ENCODE measurements around the gene GAS5. TPM values are rescaled to one million over a fixed set of nuclear protein-coding genes. Genes with fewer than 3 reads are reported as not detected.

GAS5 gene
- total RNA-seq, 4 donors from 2014 or later = 91.9 to 138 (median 98.4) TPM

DNA sequence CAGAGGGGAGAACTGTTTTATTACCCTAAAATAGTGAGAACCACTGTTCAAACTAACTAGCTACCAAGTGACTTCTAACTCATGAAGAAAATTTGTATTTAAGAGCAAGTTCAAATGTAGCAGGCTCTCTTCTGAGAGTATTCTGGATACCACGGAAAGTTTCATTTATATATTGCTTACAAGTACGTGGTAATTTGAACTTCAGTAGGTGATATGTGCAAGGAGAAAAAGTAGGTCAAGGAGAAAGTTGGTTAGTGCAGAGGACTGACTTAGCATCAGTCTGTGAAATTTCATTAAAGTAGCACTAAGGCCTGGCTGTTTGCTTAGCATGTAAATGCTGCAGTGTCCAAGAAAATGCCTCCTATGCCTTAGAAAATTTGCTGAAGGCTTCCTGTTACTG lies 32.6 kb upstream of the GAS5 start:
- no peak for ATAC-seq
- Histone ChIP-seq H3K9me3 (no peaks in the 10 kb centered on the region), H3K4me3 (no peak overlapping the region), H3K4me1 (peaks cover 0 to 5% of the 10 kb centered on the region in 2 donors), H3K27me3 (no peaks in the 10 kb centered on the region), H3K27ac (no peak overlapping the region), H3K36me3 (no peaks in the 10 kb centered on the region)
- intact Hi-C loops (cut with DNase I; ENCODE audit: low total_unique reads) (no loop called here), in situ Hi-C loops (cut with MboI; ENCODE audit: low sequenced_read_pairs in 4 of 4) (no loop called here)
- no peak for DNase-seq
- no peak for TF ChIP-seq POLR2A (IDR thresholded peaks at IDR 0.05)
- TF ChIP-seq, protein P1, sequence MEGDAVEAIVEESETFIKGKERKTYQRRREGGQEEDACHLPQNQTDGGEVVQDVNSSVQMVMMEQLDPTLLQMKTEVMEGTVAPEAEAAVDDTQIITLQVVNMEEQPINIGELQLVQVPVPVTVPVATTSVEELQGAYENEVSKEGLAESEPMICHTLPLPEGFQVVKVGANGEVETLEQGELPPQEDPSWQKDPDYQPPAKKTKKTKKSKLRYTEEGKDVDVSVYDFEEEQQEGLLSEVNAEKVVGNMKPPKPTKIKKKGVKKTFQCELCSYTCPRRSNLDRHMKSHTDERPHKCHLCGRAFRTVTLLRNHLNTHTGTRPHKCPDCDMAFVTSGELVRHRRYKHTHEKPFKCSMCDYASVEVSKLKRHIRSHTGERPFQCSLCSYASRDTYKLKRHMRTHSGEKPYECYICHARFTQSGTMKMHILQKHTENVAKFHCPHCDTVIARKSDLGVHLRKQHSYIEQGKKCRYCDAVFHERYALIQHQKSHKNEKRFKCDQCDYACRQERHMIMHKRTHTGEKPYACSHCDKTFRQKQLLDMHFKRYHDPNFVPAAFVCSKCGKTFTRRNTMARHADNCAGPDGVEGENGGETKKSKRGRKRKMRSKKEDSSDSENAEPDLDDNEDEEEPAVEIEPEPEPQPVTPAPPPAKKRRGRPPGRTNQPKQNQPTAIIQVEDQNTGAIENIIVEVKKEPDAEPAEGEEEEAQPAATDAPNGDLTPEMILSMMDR (IDR thresholded peaks at IDR 0.05 in 4 of 5, conservative IDR thresholded peaks at IDR 0.05 in 1 of 5) = no peak

DNA sequence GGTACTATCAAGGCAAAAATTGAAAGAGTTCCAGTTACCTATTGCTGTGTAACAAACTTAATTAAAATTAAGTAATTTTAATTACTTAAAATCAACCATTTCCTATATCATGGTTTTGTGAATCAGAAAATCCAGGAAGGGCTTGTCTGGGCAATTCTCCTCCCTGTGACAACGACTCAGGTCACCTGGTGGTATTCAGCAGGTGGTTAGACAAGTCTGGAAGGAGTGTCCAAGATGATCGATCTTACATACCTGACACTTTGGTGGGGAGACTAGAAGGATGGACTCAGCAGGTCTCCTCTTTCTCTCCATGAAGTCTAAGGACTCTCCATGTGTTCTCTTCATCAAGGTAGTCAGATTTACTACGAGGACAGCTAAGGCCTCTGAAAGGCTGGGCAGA lies 26.4 kb upstream of the GAS5 start:
- no peak for ATAC-seq
- intact Hi-C loops (cut with DNase I; ENCODE audit: low total_unique reads) = no loop called here
- in situ Hi-C loops (cut with MboI; ENCODE audit: low sequenced_read_pairs in 4 of 4) = no loop called here
- H3K4me3 ChIP-seq = no peak overlapping the region
- DNase-seq = no peak
- H3K36me3 ChIP-seq = no peaks in the 10 kb centered on the region
- no peak overlapping the region for H3K27ac ChIP-seq
- H3K4me1 ChIP-seq = no peaks in the 10 kb centered on the region
- TF ChIP-seq, protein P1 (IDR thresholded peaks at IDR 0.05 in 4 of 5, conservative IDR thresholded peaks at IDR 0.05 in 1 of 5) = no peak
- TF ChIP-seq POLR2A (IDR thresholded peaks at IDR 0.05) = no peak
- no peaks in the 10 kb centered on the region for H3K27me3 ChIP-seq
- H3K9me3 ChIP-seq = no peaks in the 10 kb centered on the region

DNA sequence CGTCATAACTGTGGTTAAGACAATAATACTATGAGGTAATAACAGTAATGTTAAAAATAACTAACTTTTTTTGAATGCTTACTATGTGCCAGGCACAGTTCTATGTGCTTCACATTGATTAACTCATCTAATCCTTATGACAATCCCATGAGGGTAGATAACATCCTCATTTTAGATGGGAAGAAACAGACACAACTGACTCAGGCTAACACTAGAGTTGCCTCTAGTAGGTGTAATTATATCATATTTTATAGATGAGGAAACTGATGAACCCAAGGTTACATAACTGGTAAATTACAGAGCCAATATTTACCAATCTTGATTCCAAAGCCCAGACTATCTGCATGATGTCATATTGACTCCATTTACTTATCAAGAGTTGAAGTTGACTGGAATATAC lies 25.8 kb upstream of the GAS5 start:
- Histone ChIP-seq H3K4me3 (no peak overlapping the region), H3K27ac (no peak overlapping the region), H3K4me1 (no peaks in the 10 kb centered on the region), H3K9me3 (no peaks in the 10 kb centered on the region), H3K27me3 (no peaks in the 10 kb centered on the region), H3K36me3 (no peaks in the 10 kb centered on the region)
- intact Hi-C loops (cut with DNase I; ENCODE audit: low total_unique reads) = no loop called here
- DNase-seq (no peak), ATAC-seq (no peak)
- TF ChIP-seq POLR2A (IDR thresholded peaks at IDR 0.05) = no peak
- TF ChIP-seq, protein P1 (IDR thresholded peaks at IDR 0.05 in 4 of 5, conservative IDR thresholded peaks at IDR 0.05 in 1 of 5) = no peak
- in situ Hi-C loops (cut with MboI; ENCODE audit: low sequenced_read_pairs in 4 of 4) = no loop called here

DNA sequence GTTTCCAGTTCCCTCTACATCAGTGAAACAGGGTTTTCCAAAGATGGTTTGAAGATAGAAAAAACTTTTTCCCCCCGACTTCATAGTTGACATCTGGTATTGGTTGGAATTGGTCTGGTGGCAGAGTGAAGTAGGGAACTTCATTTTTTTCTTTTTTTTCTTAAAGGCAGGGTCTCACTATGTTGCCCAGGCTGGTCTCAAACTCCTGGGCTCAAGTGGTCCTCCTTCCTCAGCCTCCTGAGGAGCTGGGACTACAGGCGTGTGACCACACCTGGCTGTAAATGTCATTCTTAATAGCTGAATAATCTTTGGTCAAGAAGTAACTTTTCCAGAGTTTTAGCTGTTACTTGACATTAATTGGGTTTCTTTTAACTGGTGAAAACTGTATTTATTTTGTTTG lies 22.1 kb upstream of the GAS5 start:
- H3K27me3 ChIP-seq = no peaks in the 10 kb centered on the region
- H3K9me3 ChIP-seq = no peaks in the 10 kb centered on the region
- no peak overlapping the region for H3K27ac ChIP-seq
- ATAC-seq (no peak), DNase-seq (no peak)
- H3K36me3 ChIP-seq = peaks cover 0 to 23% of the 10 kb centered on the region in 2 donors
- no peaks in the 10 kb centered on the region for H3K4me1 ChIP-seq
- TF ChIP-seq POLR2A (IDR thresholded peaks at IDR 0.05) = no peak
- TF ChIP-seq, protein P1 (IDR thresholded peaks at IDR 0.05 in 4 of 5, conservative IDR thresholded peaks at IDR 0.05 in 1 of 5) = no peak
- intact Hi-C loops (cut with DNase I; ENCODE audit: low total_unique reads) (no loop called here), in situ Hi-C loops (cut with MboI; ENCODE audit: low sequenced_read_pairs in 4 of 4) (no loop called here)
- no peak overlapping the region for H3K4me3 ChIP-seq

DNA sequence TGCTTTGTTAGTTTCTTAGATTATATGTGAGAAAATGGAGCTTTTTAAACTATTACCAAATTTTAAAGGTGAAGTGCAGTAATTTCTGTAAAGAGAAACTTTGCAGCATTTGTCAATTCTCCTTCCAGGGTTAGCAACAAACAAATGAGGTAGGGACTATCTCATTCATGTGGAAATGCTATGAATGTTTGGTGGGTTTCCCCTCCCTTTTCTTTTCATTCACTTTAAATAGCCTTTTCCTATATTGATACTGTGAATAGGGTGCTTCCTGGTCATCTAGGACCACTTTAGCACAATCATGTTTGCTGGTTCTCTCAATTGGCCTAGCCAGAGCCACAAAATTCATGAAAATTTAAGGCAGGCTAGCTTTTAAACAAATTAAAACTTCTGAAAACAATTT lies 21.0 kb upstream of the GAS5 start:
- TF ChIP-seq, protein P1 (IDR thresholded peaks at IDR 0.05 in 4 of 5, conservative IDR thresholded peaks at IDR 0.05 in 1 of 5) = no peak
- no peak for TF ChIP-seq POLR2A (IDR thresholded peaks at IDR 0.05)
- H3K27ac ChIP-seq = no peak overlapping the region
- H3K4me1 ChIP-seq = no peaks in the 10 kb centered on the region
- no peak for ATAC-seq
- no peaks in the 10 kb centered on the region for H3K9me3 ChIP-seq
- intact Hi-C loops (cut with DNase I; ENCODE audit: low total_unique reads) (no loop called here), in situ Hi-C loops (cut with MboI; ENCODE audit: low sequenced_read_pairs in 4 of 4) (no loop called here)
- no peak overlapping the region for H3K4me3 ChIP-seq
- DNase-seq = no peak
- H3K27me3 ChIP-seq = no peaks in the 10 kb centered on the region
- H3K36me3 ChIP-seq = peaks cover 0 to 23% of the 10 kb centered on the region in 2 donors

Data from gastrocnemius medialis (tissue), 4 donors.